Activated T-cell treated with anti-CD3 and anti-CD28 coated beads, Interleukin-2, amount 50 U/mL, for 24 hours (primary cell): Measurements from ENCODE around the gene RPS6KA4.
"Not testable (repeated sequence)": the region's sequence is repeated elsewhere in the genome, so short reads cannot be mapped to it uniquely, and the experiment has no call there.

Source experiments
- DNase-seq: peaks from one replicate; pipeline ENCODE4 v3.0.0-alpha.2; 2020
- H3K27ac Mint-ChIP-seq: 2 replicates; pipeline ENCODE4 v1.8.0; 2020; ENCODE audit warnings: mild to moderate bottlenecking, mixed read lengths
- H3K27me3 Mint-ChIP-seq: 2 replicates; pipeline ENCODE4 v1.8.0; 2020; ENCODE audit warnings: mixed read lengths
- H3K36me3 Mint-ChIP-seq: 2 replicates; pipeline ENCODE4 v1.8.0; 2020; ENCODE audit warnings: low read depth, mixed read lengths
- H3K4me1 Mint-ChIP-seq: 2 replicates; pipeline ENCODE4 v1.8.0; 2020; ENCODE audit warnings: low read depth, mixed read lengths
- H3K4me3 Mint-ChIP-seq: 2 replicates; pipeline ENCODE4 v1.8.0; 2020; ENCODE audit warnings: mild to moderate bottlenecking, moderate library complexity, mixed read lengths
- H3K9me3 Mint-ChIP-seq: 2 replicates; pipeline ENCODE4 v1.8.0; 2020; ENCODE audit warnings: mixed read lengths

RPS6KA4 gene

GRCh38 chr11:64321026-64321425 lies 37.9 kb upstream of the RPS6KA4 start:
- peaks cover 46% of the 10 kb centered on the region for H3K36me3 Mint-ChIP-seq
- peaks cover 28% of the 10 kb centered on the region for H3K4me1 Mint-ChIP-seq
- no peak for DNase-seq
- no peaks in the 10 kb centered on the region for H3K9me3 Mint-ChIP-seq
- H3K4me3 Mint-ChIP-seq: no peak overlapping the region
- no peaks in the 10 kb centered on the region for H3K27me3 Mint-ChIP-seq
- H3K27ac Mint-ChIP-seq: peak overlapping the region; percentile 39

- Mint-ChIP-seq H3K27ac (no peak overlapping the region), H3K27me3 (no peaks in the 10 kb centered on the region), H3K4me3 (no peak overlapping the region), H3K9me3 (no peaks in the 10 kb centered on the region), H3K36me3 (peaks cover 41% of the 10 kb centered on the region), H3K4me1 (peaks cover 23% of the 10 kb centered on the region)
- DNase-seq: no peak
Measured at GRCh38 chr11:64321533-64321932, 37.4 kb upstream of the RPS6KA4 start.

GRCh38 chr11:64322925-64323260 lies 36.1 kb upstream of the RPS6KA4 start:
- Mint-ChIP-seq H3K4me1 (peaks cover 15% of the 10 kb centered on the region), H3K9me3 (no peaks in the 10 kb centered on the region), H3K4me3 (no peak overlapping the region), H3K27me3 (no peaks in the 10 kb centered on the region), H3K36me3 (peaks cover 28% of the 10 kb centered on the region), H3K27ac (no peak overlapping the region)
- DNase-seq: no peak

- no peak overlapping the region for H3K27ac Mint-ChIP-seq
Measured at GRCh38 chr11:64323373-64323772, 35.6 kb upstream of the RPS6KA4 start.

GRCh38 chr11:64323984-64324383 lies 35.0 kb upstream of the RPS6KA4 start:
- not testable (repeated sequence) for DNase-seq, H3K9me3 Mint-ChIP-seq, H3K27me3 Mint-ChIP-seq, H3K4me3 Mint-ChIP-seq
- Mint-ChIP-seq H3K4me1 (peaks cover 12% of the 10 kb centered on the region), H3K27ac (peak overlapping the region; percentile 34), H3K36me3 (peaks cover 22% of the 10 kb centered on the region)

More at GRCh38 chr11:64323373-64323772, 35.6 kb upstream of the RPS6KA4 start:
- no peak for DNase-seq
- H3K36me3 Mint-ChIP-seq: peaks cover 24% of the 10 kb centered on the region
- no peaks in the 10 kb centered on the region for H3K9me3 Mint-ChIP-seq
- no peaks in the 10 kb centered on the region for H3K27me3 Mint-ChIP-seq
- no peak overlapping the region for H3K4me3 Mint-ChIP-seq
- H3K4me1 Mint-ChIP-seq: peaks cover 15% of the 10 kb centered on the region

- Mint-ChIP-seq H3K27ac (no peak overlapping the region), H3K4me1 (peaks cover 4% of the 10 kb centered on the region), H3K9me3 (no peaks in the 10 kb centered on the region), H3K4me3 (no peak overlapping the region), H3K36me3 (peaks cover 20% of the 10 kb centered on the region), H3K27me3 (no peaks in the 10 kb centered on the region)
- no peak for DNase-seq
Measured at GRCh38 chr11:64324692-64325469, 34.1 kb upstream of the RPS6KA4 start.

- Mint-ChIP-seq H3K36me3 (no peaks in the 10 kb centered on the region), H3K27ac (no peak overlapping the region), H3K4me1 (peaks cover 10% of the 10 kb centered on the region), H3K4me3 (no peak overlapping the region), H3K9me3 (no peaks in the 10 kb centered on the region), H3K27me3 (no peaks in the 10 kb centered on the region)
- no peak for DNase-seq
Measured at GRCh38 chr11:64327375-64327774, 31.6 kb upstream of the RPS6KA4 start.

GRCh38 chr11:64327993-64328392 lies 31.0 kb upstream of the RPS6KA4 start:
- Mint-ChIP-seq H3K36me3 (no peaks in the 10 kb centered on the region), H3K4me1 (peaks cover 12% of the 10 kb centered on the region), H3K27me3 (no peaks in the 10 kb centered on the region), H3K9me3 (no peaks in the 10 kb centered on the region), H3K4me3 (no peak overlapping the region), H3K27ac (no peak overlapping the region)
- no peak for DNase-seq

GRCh38 chr11:64330888-64331287 lies 28.1 kb upstream of the RPS6KA4 start:
- DNase-seq: no peak
- H3K27ac Mint-ChIP-seq: no peak overlapping the region
- peaks cover 5% of the 10 kb centered on the region for H3K36me3 Mint-ChIP-seq
- no peaks in the 10 kb centered on the region for H3K9me3 Mint-ChIP-seq
- H3K4me1 Mint-ChIP-seq: peaks cover 27% of the 10 kb centered on the region
- no peak overlapping the region for H3K4me3 Mint-ChIP-seq
- H3K27me3 Mint-ChIP-seq: no peaks in the 10 kb centered on the region

- peak overlapping the region; percentile 82 for H3K27ac Mint-ChIP-seq
- H3K4me3 Mint-ChIP-seq: no peak overlapping the region
- no peaks in the 10 kb centered on the region for H3K27me3 Mint-ChIP-seq
- H3K4me1 Mint-ChIP-seq: peaks cover 28% of the 10 kb centered on the region
- H3K36me3 Mint-ChIP-seq: peaks cover 5% of the 10 kb centered on the region
- H3K9me3 Mint-ChIP-seq: no peaks in the 10 kb centered on the region
- DNase-seq: peak; percentile 81
Measured at GRCh38 chr11:64331569-64332371, 27.2 kb upstream of the RPS6KA4 start.

GRCh38 chr11:64333556-64333955 lies 25.4 kb upstream of the RPS6KA4 start:
- Mint-ChIP-seq H3K36me3 (peaks cover 18% of the 10 kb centered on the region), H3K4me1 (peaks cover 39% of the 10 kb centered on the region), H3K4me3 (no peak overlapping the region), H3K27ac (no peak overlapping the region), H3K27me3 (no peaks in the 10 kb centered on the region), H3K9me3 (no peaks in the 10 kb centered on the region)
- DNase-seq: no peak

- H3K27ac Mint-ChIP-seq: peak overlapping the region; percentile 85
- no peak for DNase-seq
- H3K4me3 Mint-ChIP-seq: no peak overlapping the region
- H3K9me3 Mint-ChIP-seq: no peaks in the 10 kb centered on the region
- H3K4me1 Mint-ChIP-seq: peaks cover 51% of the 10 kb centered on the region
- H3K27me3 Mint-ChIP-seq: no peaks in the 10 kb centered on the region
- H3K36me3 Mint-ChIP-seq: peaks cover 30% of the 10 kb centered on the region
Measured at GRCh38 chr11:64334764-64335735, 23.9 kb upstream of the RPS6KA4 start.

- Mint-ChIP-seq H3K4me1 (peaks cover 60% of the 10 kb centered on the region), H3K27me3 (no peaks in the 10 kb centered on the region), H3K36me3 (peaks cover 51% of the 10 kb centered on the region), H3K27ac (peak overlapping the region; percentile 30), H3K9me3 (no peaks in the 10 kb centered on the region), H3K4me3 (no peak overlapping the region)
- DNase-seq: no peak
Measured at GRCh38 chr11:64337538-64338249, 21.3 kb upstream of the RPS6KA4 start.

GRCh38 chr11:64338716-64339115 lies 20.2 kb upstream of the RPS6KA4 start:
- Mint-ChIP-seq H3K27ac (peak overlapping the region; percentile 89), H3K4me1 (peaks cover 58% of the 10 kb centered on the region), H3K4me3 (peak overlapping the region; percentile 91), H3K36me3 (peaks cover 55% of the 10 kb centered on the region), H3K27me3 (no peaks in the 10 kb centered on the region), H3K9me3 (no peaks in the 10 kb centered on the region)
- DNase-seq: no peak
